Common myeloid progenitor, CD34-positive (primary cell): ENCODE data around the gene AQP12A.

Experiments
- CTCF ChIA-PET: fragments of 350-600 bp; sonication (Branson Sonifier 250); formaldehyde crosslinking; loops from one replicate; lab custom pipeline; 2021; ENCODE audit warnings: antibody characterized with exemption; lab: Charles Lee
- POLR2A ChIA-PET: fragments of 350-600 bp; sonication (Branson Sonifier 250); formaldehyde crosslinking; loops from one replicate; lab custom pipeline; 2021; ENCODE audit warnings: antibody characterized with exemption; lab: Charles Lee
- DNase-seq, 3 donors: peaks; one replicate each; pipeline versions ENCODE4 v3.0.0 to v3.0.0-alpha.2; 2013
- H3K27ac ChIP-seq, 2 experiments: 1 replicate in 1 of 2; 2 replicates in 1 of 2; pipeline ENCODE4 v1.7.0; 2013; ENCODE audit warnings: inconsistent platforms in 2 of 2, low read length in 2 of 2, mild to moderate bottlenecking in 2 of 2, low read depth in 1 of 2, moderate library complexity in 1 of 2; ENCODE audit not compliant: severe bottlenecking in 2 of 2, insufficient read depth in 1 of 2, poor library complexity in 1 of 2
- H3K27me3 ChIP-seq, 5 experiments: replicated peaks in 2 of 5; 1 replicate in 3 of 5; 2 replicates in 2 of 5; pipeline versions ENCODE4 v1.6.1 to v1.7.0; 2013; ENCODE audit warnings: low read length in 4 of 5, mild to moderate bottlenecking in 2 of 5, moderate library complexity in 2 of 5, inconsistent platforms in 1 of 5; ENCODE audit not compliant: insufficient read depth in 5 of 5, control insufficient read depth in 4 of 5
- H3K36me3 ChIP-seq, 4 experiments: 1 replicate in 2 of 4; 2 replicates in 2 of 4; pipeline versions ENCODE4 v1.6.1 to v1.7.0; 2013; ENCODE audit warnings: low read length in 3 of 4, control low read depth in 1 of 4, mild to moderate bottlenecking in 1 of 4; ENCODE audit not compliant: control insufficient read depth in 4 of 4, insufficient read depth in 4 of 4
- H3K4me1 ChIP-seq, 4 experiments: 1 replicate in 3 of 4; 2 replicates in 1 of 4; pipeline versions ENCODE4 v1.6.1 to v1.7.1; 2013; ENCODE audit warnings: low read length in 3 of 4, mild to moderate bottlenecking in 3 of 4, control low read depth in 1 of 4, inconsistent platforms in 1 of 4, moderate library complexity in 1 of 4; ENCODE audit not compliant: control insufficient read depth in 4 of 4, insufficient read depth in 4 of 4; ENCODE audit errors: control extremely low read depth in 1 of 4
- H3K4me3 ChIP-seq, 7 experiments: 1 replicate in 4 of 7; 2 replicates in 3 of 7; pipeline versions ENCODE4 v1.5.1 to v1.7.0; 2013; ENCODE audit warnings: mild to moderate bottlenecking in 7 of 7, low read length in 6 of 7, moderate library complexity in 6 of 7, inconsistent platforms in 2 of 7, low read depth in 2 of 7, control low read depth in 1 of 7; ENCODE audit not compliant: insufficient read depth in 4 of 7, control insufficient read depth in 1 of 7; ENCODE audit errors: extremely low read depth in 1 of 7
- H3K9me3 ChIP-seq, 5 experiments: 1 replicate in 4 of 5; 2 replicates in 1 of 5; pipeline versions ENCODE4 v1.6.1 to v1.7.1; 2013; ENCODE audit warnings: low read length in 4 of 5, mild to moderate bottlenecking in 2 of 5, inconsistent platforms in 1 of 5, low read depth in 1 of 5, moderate library complexity in 1 of 5; ENCODE audit not compliant: control insufficient read depth in 4 of 5, insufficient read depth in 2 of 5; ENCODE audit errors: control extremely low read depth in 1 of 5
- WGBS: methylation state at CpG from one replicate; pipeline ENCODE4 v1.1.5; 2013; ENCODE audit not compliant: insufficient coverage; 5-methylcytosine and 5-hydroxymethylcytosine counted together

AQP12A gene

GRCh38 chr2:240644859-240645301 lies 46.8 kb upstream of the AQP12A start:
- Histone ChIP-seq H3K27ac (no peak overlapping the region), H3K27me3 (peaks cover 0 to 44% (median 14%) of the 10 kb centered on the region in 5 experiments), H3K4me3 (no peak overlapping the region), H3K36me3 (no peaks in the 10 kb centered on the region), H3K9me3 (no peaks in the 10 kb centered on the region), H3K4me1 (peaks cover 0 to 2% (median 0%) of the 10 kb centered on the region in 4 experiments)
- POLR2A ChIA-PET = no interaction called here
- 60% methylated on average over 6 of the region's 8 CpGs for WGBS
- no peak for DNase-seq
- CTCF ChIA-PET = no interaction called here

- H3K36me3 ChIP-seq = no peaks in the 10 kb centered on the region
- H3K4me1 ChIP-seq = peaks cover 0 to 2% (median 0%) of the 10 kb centered on the region in 4 experiments
- DNase-seq = no peak
- no peak overlapping the region for H3K4me3 ChIP-seq
- POLR2A ChIA-PET = no interaction called here
- no peaks in the 10 kb centered on the region for H3K9me3 ChIP-seq
- H3K27ac ChIP-seq = no peak overlapping the region
- 75% methylated on average over 8 of the region's 10 CpGs for WGBS
- CTCF ChIA-PET = no interaction called here
- peaks cover 0 to 49% (median 17%) of the 10 kb centered on the region in 5 experiments for H3K27me3 ChIP-seq
These were observed 46.3 kb upstream of the AQP12A start for GRCh38 chr2:240645346-240645745.

GRCh38 chr2:240645801-240646175 lies 45.9 kb upstream of the AQP12A start:
- ChIA-PET CTCF (no interaction called here), POLR2A (no interaction called here)
- no peak overlapping the region for H3K27ac ChIP-seq
- WGBS = 94% methylated on average over 9 of the region's 10 CpGs
- peaks cover 0 to 2% (median 0%) of the 10 kb centered on the region in 4 experiments for H3K4me1 ChIP-seq
- peaks cover 0 to 53% (median 20%) of the 10 kb centered on the region in 5 experiments for H3K27me3 ChIP-seq
- H3K9me3 ChIP-seq = no peaks in the 10 kb centered on the region
- H3K4me3 ChIP-seq = no peak overlapping the region
- H3K36me3 ChIP-seq = no peaks in the 10 kb centered on the region
- no peak for DNase-seq

GRCh38 chr2:240646176-240646899 lies 45.3 kb upstream of the AQP12A start:
- whole genome bisulfite sequencing = 86% methylated on average over 36 of the region's 36 CpGs
- no peak overlapping the region for H3K27ac ChIP-seq
- peaks cover 0 to 59% (median 22%) of the 10 kb centered on the region in 5 experiments for H3K27me3 ChIP-seq
- peaks cover 0 to 2% (median 0%) of the 10 kb centered on the region in 4 experiments for H3K4me1 ChIP-seq
- ChIA-PET CTCF (interaction anchor here (1.0 kb wide), 1 partner anchor 82 kb away, joined by 3 read pairs; no protein-coding TSS in a partner anchor), POLR2A (no interaction called here)
- H3K36me3 ChIP-seq = no peaks in the 10 kb centered on the region
- H3K4me3 ChIP-seq = no peak overlapping the region
- H3K9me3 ChIP-seq = peaks cover 0 to 4% (median 3%) of the 10 kb centered on the region in 5 experiments
- DNase-seq = peak in 2 of 3 donors; percentile 45 to 57

- Histone ChIP-seq H3K36me3 (no peaks in the 10 kb centered on the region), H3K4me1 (peaks cover 0 to 2% (median 0%) of the 10 kb centered on the region in 4 experiments), H3K27ac (no peak overlapping the region), H3K27me3 (peaks cover 0 to 65% (median 22%) of the 10 kb centered on the region in 5 experiments), H3K4me3 (no peak overlapping the region), H3K9me3 (peaks cover 0 to 11% (median 4%) of the 10 kb centered on the region in 5 experiments)
- POLR2A ChIA-PET = no interaction called here
- WGBS = 78% methylated on average over 28 of the region's 30 CpGs
- CTCF ChIA-PET = interaction anchor here (1.0 kb wide), 2 partner anchors 11 to 83 kb away, joined by 3 read pairs; no protein-coding TSS in a partner anchor
- no peak for DNase-seq
These were observed 44.7 kb upstream of the AQP12A start for GRCh38 chr2:240646900-240647502.

- Histone ChIP-seq H3K27ac (no peak overlapping the region), H3K4me3 (no peak overlapping the region), H3K4me1 (peaks cover 0 to 2% (median 0%) of the 10 kb centered on the region in 4 experiments), H3K36me3 (no peaks in the 10 kb centered on the region), H3K9me3 (peaks cover 0 to 11% (median 4%) of the 10 kb centered on the region in 5 experiments), H3K27me3 (peaks cover 0 to 71% (median 22%) of the 10 kb centered on the region in 5 experiments)
- CTCF ChIA-PET = interaction anchor here (1.0 kb wide), 1 partner anchor 10 kb away, joined by 3 read pairs; no protein-coding TSS in a partner anchor
- no peak for DNase-seq
- 91% methylated on average over 21 of the region's 22 CpGs for WGBS
- POLR2A ChIA-PET = no interaction called here
These were observed 44.0 kb upstream of the AQP12A start for GRCh38 chr2:240647503-240648154.
